Gastrocnemius medialis (tissue), 4 donors: ENCODE data around the gene OR6B2. TPM values are rescaled to one million over a fixed set of nuclear protein-coding genes. Genes with fewer than 3 reads are reported as not detected.

Source experiments
- ATAC-seq, 2 donors: fragments of 150-250 bp; one replicate each; pipeline ENCODE4 v1.9.1; 2016
- DNase-seq, 2 donors: peaks; one replicate each; pipeline ENCODE4 v3.0.0-alpha.2; 2019
- H3K27ac ChIP-seq, 4 donors: fragments of 200-600 bp; sonication (generic); 1 replicate in 1 of 4; 2 replicates in 3 of 4; pipeline ENCODE4 v1.5.1; 2016 to 2018; ENCODE audit warnings: mild to moderate bottlenecking in 2 of 4, moderate library complexity in 1 of 4
- H3K27me3 ChIP-seq, 3 donors: fragments of 200-600 bp; sonication (generic) in 2 of 3; 1 replicate in 1 of 3; 2 replicates in 2 of 3; pipeline versions ENCODE4 v1.5.1 to v1.6.0; 2016 to 2019; ENCODE audit warnings: mild to moderate bottlenecking in 1 of 3, moderate library complexity in 1 of 3
- H3K36me3 ChIP-seq, 2 donors: fragments of 200-600 bp; sonication (generic) in 1 of 2; one replicate each; pipeline ENCODE4 v1.5.1; 2017 to 2018
- H3K4me1 ChIP-seq, 2 donors: fragments of 200-600 bp; sonication (generic) in 1 of 2; one replicate each; pipeline ENCODE4 v1.5.1; 2016 to 2017; ENCODE audit warnings: mild to moderate bottlenecking in 2 of 2
- H3K4me3 ChIP-seq, 4 donors: fragments of 200-600 bp; sonication (generic) in 3 of 4; 1 replicate in 1 of 4; 2 replicates in 3 of 4; pipeline ENCODE4 v1.5.1; 2016 to 2019; ENCODE audit warnings: mild to moderate bottlenecking in 2 of 4
- H3K9me3 ChIP-seq, 3 donors: fragments of 200-600 bp; sonication (generic) in 2 of 3; 1 replicate in 1 of 3; 2 replicates in 2 of 3; pipeline ENCODE4 v1.5.1; 2016 to 2019
- CTCF ChIP-seq, 5 experiments: fragments of 450-650 bp in 3 of 5; fragments of 200-600 bp in 2 of 5; sonication (generic) in 2 of 5; IDR thresholded peaks in 4 of 5; conservative IDR thresholded peaks in 1 of 5; 1 replicate in 4 of 5; 2 replicates in 1 of 5; pipeline ENCODE4 v1.5.1; 2016 to 2019; ENCODE audit warnings: antibody characterized with exemption in 5 of 5, mild to moderate bottlenecking in 3 of 5, moderate library complexity in 3 of 5
- POLR2A ChIP-seq, 2 donors: fragments of 450-650 bp; IDR thresholded peaks; one replicate each; pipeline ENCODE4 v1.6.1; 2017; ENCODE audit warnings: antibody characterized with exemption in 2 of 2, mild to moderate bottlenecking in 2 of 2, moderate library complexity in 2 of 2
- in situ Hi-C, 4 donors: fragments of 200-750 bp; cut with MboI; loops; one replicate each; pipeline versions ENCODE4 v1.15.0 to v1.8.0; 2017; ENCODE audit warnings: low sequenced_read_pairs in 4 of 4
- intact Hi-C: fragments of 100-400 bp; cut with DNase I; formaldehyde crosslinking; loops from one replicate; pipeline ENCODE4 v1.15.1; 2023; ENCODE audit warnings: low total_unique reads
- total RNA-seq, 4 donors: library from RNA; depleted of rRNA; stranded (reverse); fragments of >200 nt; gene quantifications; one replicate each; pipeline versions ENCODE4 v1.1.0 to v1.2.3, GENCODE V29; 2016

The OR6B2 gene
- total RNA-seq, 4 donors from 2014 or later = not detected

- ATAC-seq (no peak), DNase-seq (no peak)
- TF ChIP-seq POLR2A (IDR thresholded peaks at IDR 0.05) (no peak), CTCF (IDR thresholded peaks at IDR 0.05 in 4 of 5, conservative IDR thresholded peaks at IDR 0.05 in 1 of 5) (no peak)
- H3K4me3 ChIP-seq = no peak overlapping the region
- peaks cover 0 to 71% of the 10 kb centered on the region in 2 donors for H3K36me3 ChIP-seq
- H3K27me3 ChIP-seq = no peaks in the 10 kb centered on the region
- in situ Hi-C loops = no loop called here
- no peak overlapping the region for H3K27ac ChIP-seq
- intact Hi-C loops = no loop called here
- no peaks in the 10 kb centered on the region for H3K9me3 ChIP-seq
- peaks cover 6 to 17% of the 10 kb centered on the region in 2 donors for H3K4me1 ChIP-seq
Observed at GRCh38 chr2:240018071-240018750, 12.0 kb downstream of the OR6B2 start.

- TF ChIP-seq POLR2A (IDR thresholded peaks at IDR 0.05) (no peak), CTCF (IDR thresholded peaks at IDR 0.05 in 4 of 5, conservative IDR thresholded peaks at IDR 0.05 in 1 of 5) (no peak)
- Histone ChIP-seq H3K36me3 (peaks cover 0 to 91% of the 10 kb centered on the region in 2 donors), H3K27me3 (no peaks in the 10 kb centered on the region), H3K9me3 (no peaks in the 10 kb centered on the region), H3K27ac (no peak overlapping the region), H3K4me3 (no peak overlapping the region), H3K4me1 (no peaks in the 10 kb centered on the region)
- intact Hi-C loops (no loop called here), in situ Hi-C loops (no loop called here)
- no peak for DNase-seq
- ATAC-seq = no peak
Observed at GRCh38 chr2:240014327-240014726, 15.9 kb downstream of the OR6B2 start.

DNA sequence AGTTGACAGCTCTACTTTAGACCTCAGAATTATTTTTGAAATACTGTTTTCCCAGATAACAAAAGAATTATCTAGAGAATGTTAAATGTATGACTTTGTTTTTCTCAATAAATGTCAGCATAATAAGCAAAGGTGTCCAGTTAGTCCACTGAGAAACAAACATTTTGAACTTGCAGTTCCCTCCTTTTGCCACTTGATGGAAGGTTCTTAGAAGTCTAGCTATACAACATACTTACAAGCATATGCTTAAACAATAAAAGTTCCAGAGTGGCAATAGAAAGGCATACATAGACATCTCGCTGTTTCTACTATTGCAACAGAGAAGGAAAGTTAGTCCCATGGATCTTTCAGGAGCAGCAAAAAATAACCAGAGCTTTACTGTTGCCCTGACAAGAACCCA, 16.9 kb downstream of the OR6B2 start:
- peaks cover 0 to 91% of the 10 kb centered on the region in 2 donors for H3K36me3 ChIP-seq
- H3K4me3 ChIP-seq = no peak overlapping the region
- in situ Hi-C loops (no loop called here), intact Hi-C loops (no loop called here)
- TF ChIP-seq POLR2A (IDR thresholded peaks at IDR 0.05) = no peak
- no peak for TF ChIP-seq CTCF (IDR thresholded peaks at IDR 0.05 in 4 of 5, conservative IDR thresholded peaks at IDR 0.05 in 1 of 5)
- no peaks in the 10 kb centered on the region for H3K4me1 ChIP-seq
- no peaks in the 10 kb centered on the region for H3K27me3 ChIP-seq
- DNase-seq = no peak
- H3K27ac ChIP-seq = no peak overlapping the region
- ATAC-seq = no peak
- H3K9me3 ChIP-seq = no peaks in the 10 kb centered on the region

DNA sequence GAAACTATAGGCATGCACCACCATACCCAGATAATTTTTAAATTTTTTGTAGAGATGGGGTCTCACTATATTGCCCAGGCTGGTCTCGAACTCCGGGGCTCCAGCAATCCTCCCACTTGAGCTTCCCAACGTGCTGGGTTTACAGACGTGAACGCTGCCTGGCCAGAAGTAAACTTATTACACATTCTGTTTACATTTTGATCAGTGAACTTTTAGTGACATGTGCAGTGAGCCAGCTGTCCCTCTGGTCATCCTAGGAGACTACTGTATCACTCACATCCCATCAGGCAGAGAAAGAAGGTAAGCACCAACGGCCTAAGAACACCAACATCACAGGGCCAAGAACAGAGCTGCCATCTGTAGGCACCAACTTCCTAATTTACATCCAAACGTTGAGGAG, 27.2 kb downstream of the OR6B2 start:
- intact Hi-C loops = no loop called here
- ATAC-seq (no peak), DNase-seq (no peak)
- no peaks in the 10 kb centered on the region for H3K27me3 ChIP-seq
- peaks cover 0 to 88% of the 10 kb centered on the region in 2 donors for H3K36me3 ChIP-seq
- no peaks in the 10 kb centered on the region for H3K9me3 ChIP-seq
- no peak overlapping the region for H3K27ac ChIP-seq
- peaks cover 0 to under 1% of the 10 kb centered on the region in 2 donors for H3K4me1 ChIP-seq
- TF ChIP-seq CTCF (IDR thresholded peaks at IDR 0.05 in 4 of 5, conservative IDR thresholded peaks at IDR 0.05 in 1 of 5) (no peak), POLR2A (IDR thresholded peaks at IDR 0.05) (no peak)
- in situ Hi-C loops = no loop called here
- H3K4me3 ChIP-seq = no peak overlapping the region

DNA sequence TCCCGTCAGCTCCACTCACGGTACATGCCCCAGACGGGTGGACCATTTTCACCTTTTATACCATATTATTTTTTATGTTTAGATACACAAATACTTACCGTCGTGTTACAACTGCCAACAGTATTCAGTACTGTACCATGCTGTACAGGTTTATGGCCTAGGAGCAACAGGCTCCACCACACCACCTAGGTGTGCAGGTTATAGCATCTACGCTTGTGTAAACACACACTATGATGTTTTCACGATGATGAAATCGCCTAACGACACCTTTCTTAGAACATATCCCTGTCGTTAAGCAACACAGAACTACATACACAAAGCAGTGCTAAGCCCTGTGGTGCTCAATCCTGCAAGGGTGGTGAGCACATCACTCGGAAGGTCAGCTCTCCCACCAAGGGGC, 29.6 kb downstream of the OR6B2 start:
- no peaks in the 10 kb centered on the region for H3K9me3 ChIP-seq
- no peak overlapping the region for H3K4me3 ChIP-seq
- intact Hi-C loops = no loop called here
- DNase-seq (no peak), ATAC-seq (no peak)
- peaks cover 0 to 69% of the 10 kb centered on the region in 2 donors for H3K36me3 ChIP-seq
- TF ChIP-seq POLR2A (IDR thresholded peaks at IDR 0.05) (no peak), CTCF (IDR thresholded peaks at IDR 0.05 in 4 of 5, conservative IDR thresholded peaks at IDR 0.05 in 1 of 5) (no peak)
- H3K27me3 ChIP-seq = no peaks in the 10 kb centered on the region
- peaks cover 5 to 9% of the 10 kb centered on the region in 2 donors for H3K4me1 ChIP-seq
- in situ Hi-C loops = no loop called here
- H3K27ac ChIP-seq = no peak overlapping the region
